Hypothalamus (tissue), 51 donors: ENCODE data around the gene NEDD1.
A peak's percentile ranks its signal among the peaks of the same experiment; 100 is the strongest.

Experiments used
- DNase-seq, 51 donors: peaks; one replicate each; lab custom pipeline; 2025; lab: John Stamatoyannopoulos, UW

The NEDD1 gene

GRCh38 chr12:96906849-96907670 is at the start of gene NEDD1:
NEDD1 (plus strand) TSS chr12:96907257; CDS start chr12:96909760, 2,503 bp downstream.
- DNase-seq, result peak in 50 of 51 donors; percentile 31 to 84 (median 67)

DNA sequence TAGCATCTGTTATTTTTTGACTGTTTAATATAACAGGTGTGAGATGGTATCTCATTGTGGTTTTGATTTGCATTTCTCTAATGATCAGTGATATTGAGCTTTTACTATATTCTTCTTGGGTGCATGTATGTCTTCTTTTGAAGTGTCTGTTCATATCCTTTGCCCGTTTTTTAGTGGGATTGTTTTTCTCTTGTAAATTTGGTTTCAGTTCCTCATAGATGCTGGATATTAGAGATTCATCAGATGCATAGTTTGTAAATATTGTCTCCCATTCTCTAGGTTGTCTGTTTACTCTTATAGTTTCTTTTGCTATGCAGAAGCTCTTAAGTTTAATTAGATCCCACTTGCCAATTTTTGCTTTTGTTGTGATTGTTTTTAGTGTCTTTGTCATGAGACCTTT is 48.9 kb upstream of the NEDD1 start:
- DNase-seq, result no peak

GRCh38 chr12:96861656-96862055 is 45.4 kb upstream of the NEDD1 start:
- no peak for DNase-seq

DNA sequence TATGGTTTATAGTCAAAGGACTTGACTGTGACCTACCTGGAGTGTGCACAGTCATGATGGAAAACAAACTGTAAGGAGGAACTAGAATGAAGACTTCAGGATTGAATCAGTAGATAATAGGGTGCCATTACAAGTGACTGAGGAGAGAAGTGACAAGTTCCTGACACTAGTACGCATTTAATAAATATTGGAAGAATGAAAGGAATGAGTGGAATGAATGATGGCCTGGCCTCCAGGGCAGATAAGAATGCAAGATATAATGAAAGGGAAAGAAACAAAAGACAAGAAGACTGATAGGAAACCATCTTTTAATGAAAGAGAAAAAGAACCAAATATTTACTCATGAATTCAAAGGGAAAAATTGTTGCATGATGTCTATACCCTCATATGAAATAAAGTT is 44.7 kb upstream of the NEDD1 start:
- no peak for DNase-seq

DNA sequence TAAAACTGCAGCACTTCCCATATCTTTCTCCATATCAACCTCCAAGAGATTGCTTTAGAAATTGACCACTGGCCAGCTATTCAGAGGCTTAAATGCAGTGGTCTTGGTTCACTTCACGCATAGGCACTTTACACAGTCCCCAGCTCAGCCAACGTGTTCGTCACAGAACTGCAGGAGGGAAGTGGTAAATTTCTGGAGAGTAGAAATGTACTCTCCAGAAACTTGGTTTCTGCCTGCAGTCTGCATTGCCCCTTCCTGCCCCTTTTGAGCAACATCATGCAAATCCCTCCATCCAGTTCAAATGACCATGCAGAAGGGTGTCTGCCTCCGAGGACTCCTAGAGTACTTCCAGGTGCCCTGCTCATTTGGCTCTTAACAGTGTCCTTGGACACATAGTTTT is 42.7 kb upstream of the NEDD1 start:
- no peak for DNase-seq

- DNase-seq, result no peak
Observed at GRCh38 chr12:96866801-96867590, 40.1 kb upstream of the NEDD1 start.

DNA sequence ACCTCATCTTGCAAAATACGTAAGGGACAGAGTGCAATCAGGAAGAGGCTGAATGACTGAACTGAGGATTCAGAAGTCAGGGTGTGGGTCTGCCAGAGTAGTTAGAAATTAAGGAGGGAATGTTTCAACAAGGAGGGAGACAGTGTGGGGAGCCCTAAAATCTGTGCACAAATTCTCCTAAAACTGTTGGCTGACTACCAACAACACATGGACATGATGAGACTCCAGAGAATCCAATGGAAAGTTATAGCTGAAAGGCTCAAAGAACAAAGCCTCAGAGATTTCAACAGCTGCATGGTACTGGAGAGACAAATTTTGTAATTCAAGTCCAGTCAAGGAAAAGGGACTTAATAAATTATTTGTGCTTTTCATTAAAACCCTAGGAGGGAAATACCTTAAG is 36.1 kb upstream of the NEDD1 start:
- DNase-seq, result no peak

DNA sequence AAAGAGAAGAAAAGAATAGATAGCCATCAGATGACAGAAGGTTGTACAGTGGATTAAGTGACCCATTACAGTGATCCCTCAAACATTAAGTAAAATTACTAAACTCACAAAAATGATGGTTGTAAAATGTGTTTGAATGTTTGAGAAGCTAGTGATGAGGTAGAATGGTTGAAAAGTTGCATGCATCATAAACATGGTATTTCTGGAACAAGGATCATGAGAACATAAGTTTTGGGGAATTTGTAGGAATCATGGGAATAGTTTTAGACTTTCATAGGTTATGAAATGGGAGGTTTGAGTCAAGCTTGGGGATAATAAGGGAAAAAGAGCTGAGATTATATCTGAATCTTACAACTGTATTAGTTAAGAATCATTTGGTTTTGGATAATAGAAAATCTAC is 34.1 kb upstream of the NEDD1 start:
- no peak for DNase-seq

DNA sequence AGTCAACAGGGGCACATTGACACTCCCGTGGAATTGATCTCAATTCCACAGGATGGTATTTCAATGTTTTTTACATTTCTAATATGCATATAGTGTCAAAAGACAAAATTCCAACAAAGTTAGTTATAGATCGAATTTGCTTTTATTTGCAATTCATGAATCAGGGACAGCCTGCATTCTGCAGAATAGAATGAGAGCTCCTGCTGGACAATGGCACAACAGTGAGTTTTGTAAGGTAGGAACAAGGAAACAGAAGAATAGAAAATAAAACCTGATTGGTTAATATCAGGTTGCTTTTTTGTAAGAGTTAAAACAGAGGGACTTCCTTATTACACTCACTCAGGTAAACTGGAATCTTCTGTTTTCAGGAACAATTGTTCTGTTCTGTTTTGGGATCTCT is 32.8 kb upstream of the NEDD1 start:
- no peak for DNase-seq

DNA sequence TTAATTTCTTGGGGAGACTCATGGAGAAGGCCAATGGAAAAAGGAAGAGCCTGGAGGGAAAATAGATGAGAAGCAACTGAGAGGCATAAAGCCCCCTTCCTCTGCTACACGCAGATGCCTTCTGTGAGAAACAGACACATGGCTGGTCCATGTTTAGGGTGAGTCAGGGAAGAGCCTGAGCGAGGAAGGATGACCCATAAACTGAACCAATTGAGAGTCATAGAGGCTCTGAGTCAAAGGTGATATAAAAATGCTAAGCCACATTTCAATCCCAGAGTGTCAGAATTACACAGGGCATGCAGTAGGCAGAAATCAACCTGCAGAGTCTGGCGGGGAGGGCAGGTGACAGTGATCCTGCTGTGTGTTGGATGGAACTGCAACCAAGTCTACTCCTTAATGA is 30.1 kb upstream of the NEDD1 start:
- no peak for DNase-seq

DNA sequence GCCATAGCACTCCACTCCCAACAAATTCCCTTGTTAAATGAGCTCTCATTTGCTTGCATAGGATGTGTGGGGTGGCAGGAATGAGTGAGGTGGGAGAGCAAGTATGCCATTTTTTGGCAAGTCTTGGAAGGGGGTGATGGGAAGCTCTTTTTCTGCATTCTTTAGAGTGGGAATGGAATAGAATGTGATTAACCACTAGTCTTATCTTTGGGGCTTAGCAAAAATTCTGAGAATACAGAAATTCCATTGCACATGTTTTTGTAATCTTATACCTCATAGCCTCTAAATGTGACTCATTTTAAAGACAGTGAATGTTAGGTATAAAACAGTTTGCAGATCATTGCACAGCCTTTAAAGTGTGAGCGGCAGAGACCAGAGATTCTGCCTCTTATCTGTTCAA is 28.4 kb upstream of the NEDD1 start:
- no peak for DNase-seq

DNA sequence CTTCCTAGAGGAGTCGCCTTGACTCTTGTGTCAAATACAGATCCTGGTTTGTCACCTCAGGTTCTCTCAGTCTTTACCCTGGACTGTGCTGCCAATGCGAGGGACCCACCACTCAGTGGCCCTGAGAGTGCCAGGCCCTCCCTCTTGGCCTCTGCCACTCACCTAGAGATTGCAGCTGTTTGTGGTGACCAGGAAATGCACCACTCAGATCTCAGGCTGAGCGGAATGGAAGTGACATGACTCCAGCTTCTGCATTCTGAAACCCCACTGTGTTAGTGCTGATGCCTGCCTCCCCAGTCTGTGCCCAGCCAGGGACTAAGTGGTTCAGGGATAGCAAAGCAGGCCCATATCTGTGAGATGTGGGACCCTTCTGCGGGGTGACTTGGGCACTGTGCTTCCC is 27.8 kb upstream of the NEDD1 start:
- no peak for DNase-seq

DNA sequence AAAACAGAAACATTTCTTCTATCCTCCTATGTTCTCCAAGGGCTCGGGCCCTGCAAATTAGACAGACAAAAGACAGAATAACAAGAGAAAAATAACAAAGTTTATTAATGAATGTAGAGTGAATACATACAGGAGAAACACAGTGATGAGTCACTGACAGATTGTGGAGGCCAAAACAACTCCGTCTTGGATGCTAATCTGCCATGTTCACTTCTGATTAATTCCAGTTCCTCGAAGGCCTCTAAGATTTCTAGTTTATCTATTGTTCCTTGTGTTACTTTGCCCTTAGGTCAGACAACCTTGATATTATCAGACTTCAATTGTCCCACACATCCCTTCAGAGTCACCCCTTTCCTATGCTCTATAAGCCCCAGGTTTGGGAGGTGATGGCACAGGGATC is 26.8 kb upstream of the NEDD1 start:
- no peak for DNase-seq

GRCh38 chr12:96881608-96882007 is 25.4 kb upstream of the NEDD1 start:
- no peak for DNase-seq

DNA sequence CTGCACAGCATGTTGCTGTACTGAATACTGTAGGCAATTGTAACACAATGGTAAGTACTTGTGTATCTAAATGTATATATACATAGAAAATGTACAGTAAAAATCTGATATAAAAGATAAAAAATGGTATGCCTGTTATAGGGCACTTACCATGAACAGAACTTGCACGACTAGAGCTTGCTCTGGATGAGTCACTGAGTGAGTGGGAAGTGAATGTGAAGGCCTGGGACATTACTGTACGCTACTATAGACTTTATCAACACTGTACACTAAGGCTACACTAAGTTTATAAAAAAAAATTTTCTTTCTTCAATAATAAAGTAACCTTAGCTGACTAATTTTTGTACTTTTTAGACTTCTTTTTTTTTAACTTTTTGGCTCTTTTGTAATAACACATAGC is 24.2 kb upstream of the NEDD1 start:
- DNase-seq, result no peak

GRCh38 chr12:96883571-96883970 is 23.5 kb upstream of the NEDD1 start:
- no peak for DNase-seq

- peak in 31 of 51 donors; percentile 1 to 65 (median 27) for DNase-seq
Observed at GRCh38 chr12:96886998-96887677, 19.9 kb upstream of the NEDD1 start.

- DNase-seq, result no peak
Observed at GRCh38 chr12:96889273-96889933, 17.7 kb upstream of the NEDD1 start.

GRCh38 chr12:96890331-96890730 is 16.7 kb upstream of the NEDD1 start:
- no peak for DNase-seq

DNA sequence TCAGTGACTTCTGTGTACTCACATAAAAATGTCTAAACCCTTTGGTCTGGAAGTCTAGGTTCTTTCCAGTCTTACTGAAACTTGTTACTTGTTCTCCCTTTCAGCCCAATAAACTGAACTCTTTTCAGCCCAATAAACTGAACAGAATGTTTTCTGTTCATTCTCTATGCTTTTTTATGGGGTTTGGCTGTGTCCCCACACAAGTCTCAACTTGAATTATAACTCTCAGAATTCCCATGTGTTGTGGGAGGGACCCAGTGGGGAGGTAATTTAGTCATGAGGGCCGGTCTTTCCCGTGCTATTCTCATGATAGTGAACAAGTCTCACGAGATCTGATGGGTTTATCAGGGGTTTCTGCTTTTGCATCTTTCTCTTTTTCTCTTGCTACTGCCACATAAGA is 15.0 kb upstream of the NEDD1 start:
- no peak for DNase-seq

DNA sequence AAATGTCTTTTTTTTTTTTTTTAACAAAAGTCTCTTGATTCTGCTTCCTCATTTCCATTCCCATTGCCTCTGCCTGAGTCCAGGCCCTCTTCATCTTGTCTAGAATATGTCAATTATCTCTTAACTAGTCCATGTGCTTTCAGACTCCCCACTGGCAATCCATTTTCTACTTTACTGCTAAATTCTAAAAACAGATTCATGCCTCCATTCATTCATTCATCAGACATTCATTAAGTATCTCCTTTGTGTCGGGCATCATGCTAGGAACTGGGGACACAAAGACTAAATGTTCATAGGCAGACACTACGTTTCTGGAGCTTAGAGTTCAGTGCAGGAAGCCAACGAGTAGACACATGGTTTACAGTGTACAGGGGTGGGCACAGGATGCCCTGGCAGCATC is 9.6 kb upstream of the NEDD1 start:
- DNase-seq, result no peak
